Keratinocyte (primary cell): Measurements from ENCODE around the gene IFNG-AS1.

Source experiments
- CTCF ChIP-seq, 3 experiments: IDR thresholded peaks in 1 of 3; conservative IDR thresholded peaks in 1 of 3; optimal IDR thresholded peaks in 1 of 3; 2 replicates in 2 of 3; 3 replicates in 1 of 3; pipeline versions ENCODE3 to v1.5.1; 2011; ENCODE audit warnings: low read length in 3 of 3, mild to moderate bottlenecking in 3 of 3, moderate library complexity in 2 of 3, control low read depth in 1 of 3, inconsistent platforms in 1 of 3; ENCODE audit not compliant: insufficient read depth in 2 of 3; ENCODE audit errors: extremely low read depth in 1 of 3
- EZH2 ChIP-seq: IDR thresholded peaks from one replicate; pipeline ENCODE4 v1.6.1; 2012; ENCODE audit warnings: inconsistent platforms, mild to moderate bottlenecking, low read length, moderate library complexity

DNA sequence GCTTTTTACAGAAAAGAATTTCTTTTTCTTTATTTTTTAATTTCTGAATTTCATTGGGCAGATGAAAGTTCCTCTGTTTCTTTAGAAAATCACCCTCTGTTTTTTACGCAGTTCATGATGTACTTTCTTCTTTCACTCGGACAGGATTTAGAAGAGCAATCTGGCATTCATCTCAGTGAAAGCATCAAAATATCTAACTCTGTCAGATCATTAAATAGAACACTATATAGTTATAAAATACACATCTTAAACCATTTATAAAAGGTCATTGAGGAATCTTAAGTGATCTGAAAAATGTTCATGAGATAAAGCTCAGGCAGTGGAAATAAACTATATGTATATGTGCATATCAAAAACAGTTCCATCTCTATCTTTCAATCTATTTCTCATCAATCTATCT is 3.9 kb downstream of the IFNG-AS1 start:
- no peak for TF ChIP-seq CTCF (optimal IDR thresholded peaks at IDR 0.05 in 1 of 3, IDR thresholded peaks at IDR 0.05 in 1 of 3, conservative IDR thresholded peaks at IDR 0.05 in 1 of 3; ENCODE audit: extremely low read depth in 1 of 3, insufficient read depth in 2 of 3, low read length in 3 of 3)
- no peak for TF ChIP-seq EZH2
